Stimulated activated CD4-positive, alpha-beta T cell treated with anti-CD3 and anti-CD28 coated beads, Interleukin-15, amount 100 ng/mL, for 24 hours (primary cell): ENCODE measurements around the gene STX8.
"Not testable (repeated sequence)": the region's sequence is repeated elsewhere in the genome, so short reads cannot be mapped to it uniquely, and the experiment has no call there.

Source experiments
- DNase-seq: peaks from one replicate; pipeline ENCODE4 v3.0.0-alpha.2; 2020

STX8 gene

GRCh38 chr17:9498490-9498889 is 77.1 kb downstream of the STX8 start:
- no peak for DNase-seq

GRCh38 chr17:9488556-9488955 is 87.1 kb downstream of the STX8 start:
- no peak for DNase-seq

- no peak for DNase-seq
Observed at GRCh38 chr17:9487406-9487805, 88.2 kb downstream of the STX8 start.

GRCh38 chr17:9484789-9485188 is 90.8 kb downstream of the STX8 start:
- no peak for DNase-seq

- DNase-seq, result no peak
Observed at GRCh38 chr17:9479964-9480363, 95.7 kb downstream of the STX8 start.

GRCh38 chr17:9478889-9479288 is 96.7 kb downstream of the STX8 start:
- DNase-seq, result no peak

- no peak for DNase-seq
Observed at GRCh38 chr17:9475101-9475658, 100.4 kb downstream of the STX8 start.

GRCh38 chr17:9473711-9474110 is 101.9 kb downstream of the STX8 start:
- DNase-seq, result no peak

GRCh38 chr17:9472541-9472940 is 103.1 kb downstream of the STX8 start:
- no peak for DNase-seq

- no peak for DNase-seq
Observed at GRCh38 chr17:9472094-9472493, 103.5 kb downstream of the STX8 start.

- DNase-seq, result no peak
Observed at GRCh38 chr17:9470171-9470570, 105.4 kb downstream of the STX8 start.

GRCh38 chr17:9468937-9469336 is 106.7 kb downstream of the STX8 start:
- no peak for DNase-seq

- no peak for DNase-seq
Observed at GRCh38 chr17:9468532-9468931, 107.1 kb downstream of the STX8 start.

GRCh38 chr17:9467518-9467917 is 108.1 kb downstream of the STX8 start:
- no peak for DNase-seq

- DNase-seq, result no peak
Observed at GRCh38 chr17:9465210-9465921, 110.3 kb downstream of the STX8 start.

- DNase-seq, result no peak
Observed at GRCh38 chr17:9457005-9457404, 118.6 kb downstream of the STX8 start.

GRCh38 chr17:9456330-9456729 is 119.3 kb downstream of the STX8 start:
- no peak for DNase-seq

- DNase-seq, result no peak
Observed at GRCh38 chr17:9451934-9452333, 123.7 kb downstream of the STX8 start.

- DNase-seq, result not testable (repeated sequence)
Observed at GRCh38 chr17:9447298-9447697, 128.3 kb downstream of the STX8 start.

- DNase-seq, result no peak
Observed at GRCh38 chr17:9446528-9446927, 129.1 kb downstream of the STX8 start.

GRCh38 chr17:9445424-9445823 is 130.2 kb downstream of the STX8 start:
- no peak for DNase-seq

GRCh38 chr17:9444687-9445086 is 130.9 kb downstream of the STX8 start:
- no peak for DNase-seq

GRCh38 chr17:9443811-9444210 is 131.8 kb downstream of the STX8 start:
- no peak for DNase-seq

GRCh38 chr17:9439851-9440250 is 135.8 kb downstream of the STX8 start:
- DNase-seq, result no peak

- no peak for DNase-seq
Observed at GRCh38 chr17:9436630-9437029, 139.0 kb downstream of the STX8 start.
